Measurements from ENCODE around the gene PTGER1.

GRCh38 chr19:14520543-14520942 is 45.4 kb upstream of the PTGER1 start:
- TF ChIP-seq, protein P1, sequence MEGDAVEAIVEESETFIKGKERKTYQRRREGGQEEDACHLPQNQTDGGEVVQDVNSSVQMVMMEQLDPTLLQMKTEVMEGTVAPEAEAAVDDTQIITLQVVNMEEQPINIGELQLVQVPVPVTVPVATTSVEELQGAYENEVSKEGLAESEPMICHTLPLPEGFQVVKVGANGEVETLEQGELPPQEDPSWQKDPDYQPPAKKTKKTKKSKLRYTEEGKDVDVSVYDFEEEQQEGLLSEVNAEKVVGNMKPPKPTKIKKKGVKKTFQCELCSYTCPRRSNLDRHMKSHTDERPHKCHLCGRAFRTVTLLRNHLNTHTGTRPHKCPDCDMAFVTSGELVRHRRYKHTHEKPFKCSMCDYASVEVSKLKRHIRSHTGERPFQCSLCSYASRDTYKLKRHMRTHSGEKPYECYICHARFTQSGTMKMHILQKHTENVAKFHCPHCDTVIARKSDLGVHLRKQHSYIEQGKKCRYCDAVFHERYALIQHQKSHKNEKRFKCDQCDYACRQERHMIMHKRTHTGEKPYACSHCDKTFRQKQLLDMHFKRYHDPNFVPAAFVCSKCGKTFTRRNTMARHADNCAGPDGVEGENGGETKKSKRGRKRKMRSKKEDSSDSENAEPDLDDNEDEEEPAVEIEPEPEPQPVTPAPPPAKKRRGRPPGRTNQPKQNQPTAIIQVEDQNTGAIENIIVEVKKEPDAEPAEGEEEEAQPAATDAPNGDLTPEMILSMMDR (IDR thresholded peaks at IDR 0.05): no peak
- no peak for TF ChIP-seq POLR2A (IDR thresholded peaks at IDR 0.05)

Measured in thyroid gland (tissue), 4 donors.